ENCODE data around the gene DNASE1L2.

The DNASE1L2 gene

GRCh38 chr16:2273931-2274330 is 37.7 kb downstream of the DNASE1L2 start:
- no peak overlapping the region for H3K27ac ChIP-seq
- peaks cover 6 to 8% of the 10 kb centered on the region in 2 experiments for H3K4me1 ChIP-seq (ENCODE audit: control insufficient read depth in 1 of 2, insufficient read depth in 1 of 2, low read depth in 1 of 2, low read length in 1 of 2)
- no peak for TF ChIP-seq CTCF (IDR thresholded peaks at IDR 0.05)
- H3K9me3 ChIP-seq, result no peaks in the 10 kb centered on the region
- H3K27me3 ChIP-seq, result no peaks in the 10 kb centered on the region
- H3K36me3 ChIP-seq, result no peaks in the 10 kb centered on the region
- H3K4me3 ChIP-seq (ENCODE audit: low read depth in 1 of 2, low read length in 1 of 2), result no peak overlapping the region

- H3K27me3 ChIP-seq, result no peaks in the 10 kb centered on the region
These were observed 39.5 kb downstream of the DNASE1L2 start for GRCh38 chr16:2275476-2276367.

GRCh38 chr16:2276368-2277195 is 40.3 kb downstream of the DNASE1L2 start:
- Histone ChIP-seq H3K36me3 (no peaks in the 10 kb centered on the region), H3K27ac (no peak overlapping the region), H3K4me3 (ENCODE audit: low read depth in 1 of 2, low read length in 1 of 2) (no peak overlapping the region), H3K27me3 (no peaks in the 10 kb centered on the region), H3K9me3 (no peaks in the 10 kb centered on the region), H3K4me1 (ENCODE audit: control insufficient read depth in 1 of 2, insufficient read depth in 1 of 2, low read depth in 1 of 2, low read length in 1 of 2) (no peaks in the 10 kb centered on the region)
- TF ChIP-seq CTCF (IDR thresholded peaks at IDR 0.05), result no peak

More at GRCh38 chr16:2275476-2276367, 39.5 kb downstream of the DNASE1L2 start:
- Histone ChIP-seq H3K36me3 (no peaks in the 10 kb centered on the region), H3K4me1 (ENCODE audit: control insufficient read depth in 1 of 2, insufficient read depth in 1 of 2, low read depth in 1 of 2, low read length in 1 of 2) (no peaks in the 10 kb centered on the region), H3K9me3 (no peaks in the 10 kb centered on the region), H3K27ac (no peak overlapping the region), H3K4me3 (ENCODE audit: low read depth in 1 of 2, low read length in 1 of 2) (no peak overlapping the region)
- TF ChIP-seq CTCF (IDR thresholded peaks at IDR 0.05), result no peak

- H3K27me3 ChIP-seq, result no peaks in the 10 kb centered on the region
- no peaks in the 10 kb centered on the region for H3K9me3 ChIP-seq
- H3K36me3 ChIP-seq, result no peaks in the 10 kb centered on the region
- H3K27ac ChIP-seq, result no peak overlapping the region
- no peak for TF ChIP-seq CTCF (IDR thresholded peaks at IDR 0.05)
- no peak overlapping the region for H3K4me3 ChIP-seq (ENCODE audit: low read depth in 1 of 2, low read length in 1 of 2)
- no peaks in the 10 kb centered on the region for H3K4me1 ChIP-seq (ENCODE audit: control insufficient read depth in 1 of 2, insufficient read depth in 1 of 2, low read depth in 1 of 2, low read length in 1 of 2)
These were observed 41.4 kb downstream of the DNASE1L2 start for GRCh38 chr16:2277466-2278271.

GRCh38 chr16:2278272-2278608 is 42.0 kb downstream of the DNASE1L2 start:
- Histone ChIP-seq H3K4me1 (ENCODE audit: control insufficient read depth in 1 of 2, insufficient read depth in 1 of 2, low read depth in 1 of 2, low read length in 1 of 2) (no peaks in the 10 kb centered on the region), H3K27me3 (no peaks in the 10 kb centered on the region), H3K9me3 (no peaks in the 10 kb centered on the region), H3K36me3 (no peaks in the 10 kb centered on the region), H3K4me3 (ENCODE audit: low read depth in 1 of 2, low read length in 1 of 2) (no peak overlapping the region), H3K27ac (no peak overlapping the region)
- TF ChIP-seq CTCF (IDR thresholded peaks at IDR 0.05), result no peak
